Heart left ventricle (tissue), 13 donors: ENCODE results near the gene CHRM2.

ENCODE experiments used
- POLR2A ChIP-seq, 2 donors: fragments of 450-650 bp; IDR thresholded peaks; one replicate each; pipeline ENCODE4 v1.6.1; 2017; ENCODE audit warnings: antibody characterized with exemption in 2 of 2, mild to moderate bottlenecking in 2 of 2, moderate library complexity in 2 of 2
- TF ChIP-seq, protein P1 (sequence below), 12 donors: fragments of 200-600 bp; sonication (generic) in 4 of 12; IDR thresholded peaks; one replicate each; pipeline versions ENCODE4 v1.5.0 to v1.8.0; 2018 to 2022; ENCODE audit warnings: antibody characterized with exemption in 12 of 12, mild to moderate bottlenecking in 5 of 12
- donor health status: ischemic (EF 13 %, LVEDD 7.1; RV severe dilation, severe dysfunction).
- donor health status: DM: no; HTN: yes; CAD: no.
- donor health status: DM: no; HTN: no; CAD: no.
- donor health status: ischemic (EF 25% LVEDD 6.9; RV normal size, moderate dysfunction).
- donor health status: ischemic (EF 25% LVEDD 5.7; RV mildly dilated, moderate dysfunction).
- donor health status: ischemic (EF 35%, LVEDD 5.7; RV mildly dilated, moderate dysfunction).
- donor health status: nonischemic (EF 11% LVEDD 7.7; RV severe dilation, severe dysfunction).
- donor health status: DM: yes; HTN: yes; CAD: no.
- donor health status: PGD.
- donor health status: ischemic (EF 29% LVEDD 5.4; RV normal size, mild dysfunction).
- donor health status: nonischemic (EF 23%, LVEDD 6.1; RV moderate dilation, normal function).

DNA sequence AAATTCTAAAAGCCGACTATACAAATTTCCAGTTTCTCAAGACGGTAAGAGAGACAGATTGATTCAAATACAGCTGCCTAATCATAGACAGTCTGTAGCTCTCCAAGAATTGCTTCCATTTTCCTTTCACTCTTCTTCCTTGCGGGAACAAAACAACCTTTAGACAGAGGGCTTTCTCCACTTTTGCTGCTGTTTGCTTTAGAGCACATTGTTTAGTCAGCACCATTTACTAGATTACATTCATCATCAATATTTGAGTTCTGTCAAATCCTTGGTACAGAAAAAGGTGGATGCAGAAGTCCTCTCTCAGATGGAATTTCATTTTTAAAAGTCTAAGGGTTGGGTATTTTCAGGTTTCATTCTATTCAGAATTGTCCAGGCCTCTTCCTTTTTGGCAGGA is 137.4 kb downstream of the CHRM2 start:
- no peak for TF ChIP-seq POLR2A (IDR thresholded peaks at IDR 0.05)
- TF ChIP-seq, protein P1, sequence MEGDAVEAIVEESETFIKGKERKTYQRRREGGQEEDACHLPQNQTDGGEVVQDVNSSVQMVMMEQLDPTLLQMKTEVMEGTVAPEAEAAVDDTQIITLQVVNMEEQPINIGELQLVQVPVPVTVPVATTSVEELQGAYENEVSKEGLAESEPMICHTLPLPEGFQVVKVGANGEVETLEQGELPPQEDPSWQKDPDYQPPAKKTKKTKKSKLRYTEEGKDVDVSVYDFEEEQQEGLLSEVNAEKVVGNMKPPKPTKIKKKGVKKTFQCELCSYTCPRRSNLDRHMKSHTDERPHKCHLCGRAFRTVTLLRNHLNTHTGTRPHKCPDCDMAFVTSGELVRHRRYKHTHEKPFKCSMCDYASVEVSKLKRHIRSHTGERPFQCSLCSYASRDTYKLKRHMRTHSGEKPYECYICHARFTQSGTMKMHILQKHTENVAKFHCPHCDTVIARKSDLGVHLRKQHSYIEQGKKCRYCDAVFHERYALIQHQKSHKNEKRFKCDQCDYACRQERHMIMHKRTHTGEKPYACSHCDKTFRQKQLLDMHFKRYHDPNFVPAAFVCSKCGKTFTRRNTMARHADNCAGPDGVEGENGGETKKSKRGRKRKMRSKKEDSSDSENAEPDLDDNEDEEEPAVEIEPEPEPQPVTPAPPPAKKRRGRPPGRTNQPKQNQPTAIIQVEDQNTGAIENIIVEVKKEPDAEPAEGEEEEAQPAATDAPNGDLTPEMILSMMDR (IDR thresholded peaks at IDR 0.05), result no peak
